Measurements from ENCODE around the gene DENND1A.

The DENND1A gene

GRCh38 chr9:123488722-123489321 lies 441.1 kb downstream of the DENND1A start:
- no peak for DNase-seq (ENCODE audit: low read depth, low spot score)

- no peak for DNase-seq (ENCODE audit: low read depth, low spot score)
Observed at GRCh38 chr9:123487944-123488548, 441.9 kb downstream of the DENND1A start.

- DNase-seq (ENCODE audit: low read depth, low spot score), result no peak
Observed at GRCh38 chr9:123486431-123486830, 443.5 kb downstream of the DENND1A start.

GRCh38 chr9:123485216-123485615 lies 444.7 kb downstream of the DENND1A start:
- no peak for DNase-seq (ENCODE audit: low read depth, low spot score)

GRCh38 chr9:123484130-123484529 lies 445.8 kb downstream of the DENND1A start:
- no peak for DNase-seq (ENCODE audit: low read depth, low spot score)

- DNase-seq (ENCODE audit: low read depth, low spot score), result no peak
Observed at GRCh38 chr9:123483191-123483803, 446.6 kb downstream of the DENND1A start.

GRCh38 chr9:123482295-123482968 lies 447.5 kb downstream of the DENND1A start:
- no peak for DNase-seq (ENCODE audit: low read depth, low spot score)

GRCh38 chr9:123481209-123481865 lies 448.6 kb downstream of the DENND1A start:
- DNase-seq (ENCODE audit: low read depth, low spot score), result no peak

GRCh38 chr9:123480791-123481190 lies 449.1 kb downstream of the DENND1A start:
- no peak for DNase-seq (ENCODE audit: low read depth, low spot score)

GRCh38 chr9:123480096-123480495 lies 449.8 kb downstream of the DENND1A start:
- no peak for DNase-seq (ENCODE audit: low read depth, low spot score)

- DNase-seq (ENCODE audit: low read depth, low spot score), result no peak
Observed at GRCh38 chr9:123478967-123479602, 450.8 kb downstream of the DENND1A start.

GRCh38 chr9:123478160-123478559 lies 451.8 kb downstream of the DENND1A start:
- DNase-seq (ENCODE audit: low read depth, low spot score), result no peak

GRCh38 chr9:123475407-123475806 lies 454.5 kb downstream of the DENND1A start:
- no peak for DNase-seq (ENCODE audit: low read depth, low spot score)

GRCh38 chr9:123472862-123473614 lies 456.9 kb downstream of the DENND1A start:
- DNase-seq (ENCODE audit: low read depth, low spot score), result no peak

GRCh38 chr9:123471843-123472570 lies 457.9 kb downstream of the DENND1A start:
- no peak for DNase-seq (ENCODE audit: low read depth, low spot score)

GRCh38 chr9:123470991-123471770 lies 458.7 kb downstream of the DENND1A start:
- no peak for DNase-seq (ENCODE audit: low read depth, low spot score)

GRCh38 chr9:123470121-123470782 lies 459.7 kb downstream of the DENND1A start:
- no peak for DNase-seq (ENCODE audit: low read depth, low spot score)

GRCh38 chr9:123469282-123469681 lies 460.6 kb downstream of the DENND1A start:
- no peak for DNase-seq (ENCODE audit: low read depth, low spot score)

GRCh38 chr9:123468541-123468940 lies 461.4 kb downstream of the DENND1A start:
- DNase-seq (ENCODE audit: low read depth, low spot score), result no peak
